GM19025 (cell line): ENCODE results near the gene PRKN.

Experiments used
- ATAC-seq: cut with Tn5 transposase; IDR thresholded peaks from one replicate; pipeline ENCODE4 v1.9.1; 2021; ENCODE audit warnings: mild to moderate bottlenecking, low read depth, moderate library complexity; ENCODE audit not compliant: unreplicated experiment

Gene PRKN

GRCh38 chr6:161618831-161619454 is 1108.6 kb downstream of the PRKN start:
- no peak for ATAC-seq

- no peak for ATAC-seq
These were observed 1113.9 kb downstream of the PRKN start for GRCh38 chr6:161613711-161614110.

- ATAC-seq: no peak
These were observed 1118.8 kb downstream of the PRKN start for GRCh38 chr6:161608771-161609170.

DNA sequence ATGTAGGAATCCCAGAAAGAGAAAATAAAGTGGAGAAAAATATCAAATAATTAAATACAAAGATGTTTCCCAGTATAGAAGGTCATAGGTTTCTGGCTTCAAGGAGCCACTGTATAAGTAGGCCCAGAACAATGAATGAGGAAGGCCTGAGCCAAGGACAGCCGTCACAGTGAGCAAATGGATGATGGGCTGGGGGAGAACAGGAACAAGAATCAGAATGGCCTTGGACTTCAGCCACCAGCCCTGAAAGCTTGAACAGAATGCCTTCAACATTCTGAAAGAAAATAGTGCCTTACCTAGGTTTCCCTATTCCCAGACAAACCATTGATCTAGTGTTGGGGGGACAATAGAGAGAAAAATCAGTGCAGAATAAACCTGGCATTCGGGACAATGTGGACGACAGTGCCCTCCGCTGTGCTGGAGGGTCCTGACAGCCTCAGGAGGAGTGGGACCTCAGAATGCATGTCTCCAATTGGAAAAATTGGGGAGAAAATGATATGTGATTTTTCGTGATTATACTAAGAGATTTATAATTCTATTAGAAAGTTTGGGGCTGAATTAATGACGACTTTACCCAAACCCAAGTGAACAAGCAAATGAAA is 1119.8 kb downstream of the PRKN start:
- no peak for ATAC-seq

DNA sequence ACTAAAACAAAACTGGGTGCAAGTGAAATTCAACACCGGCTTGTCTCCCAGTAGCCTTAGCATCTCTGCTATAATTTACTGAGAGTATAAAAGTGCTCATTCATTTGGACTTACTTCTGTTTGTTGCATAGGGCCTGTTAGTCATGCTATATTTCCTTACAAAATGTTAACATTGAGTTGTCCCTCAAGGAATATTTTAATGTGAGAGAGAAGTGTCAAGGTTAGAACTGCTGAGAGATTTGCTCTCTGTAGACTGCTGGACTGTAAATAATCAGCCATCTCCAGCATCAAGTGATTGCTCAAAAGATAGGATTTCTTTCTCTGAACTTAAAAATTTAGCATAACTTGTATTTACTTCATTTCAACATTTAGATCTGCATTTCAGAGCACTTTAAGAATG is 1125.2 kb downstream of the PRKN start:
- ATAC-seq: no peak

DNA sequence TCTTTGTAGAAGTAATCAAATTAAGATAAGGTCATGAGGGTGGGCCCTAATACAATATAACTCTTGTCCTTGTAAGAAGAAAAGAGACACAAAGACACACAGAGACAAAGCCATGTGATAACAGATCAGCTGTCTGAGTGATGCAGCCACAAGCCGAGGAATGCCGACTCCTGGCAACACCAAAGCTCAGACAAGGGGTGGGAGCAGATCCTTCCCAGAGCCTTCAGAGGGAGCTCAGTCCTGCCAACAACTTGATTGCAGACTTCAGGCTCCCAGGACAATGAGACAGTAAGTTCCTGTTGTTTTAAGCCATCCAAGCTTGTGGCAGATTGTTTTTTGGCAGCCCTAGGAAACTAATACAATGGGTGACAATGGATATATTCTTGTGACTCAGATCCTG is 1128.7 kb downstream of the PRKN start:
- no peak for ATAC-seq

- ATAC-seq: no peak
These were observed 1130.6 kb downstream of the PRKN start for GRCh38 chr6:161596807-161597520.

- ATAC-seq: no peak
These were observed 1133.2 kb downstream of the PRKN start for GRCh38 chr6:161594412-161594811.

DNA sequence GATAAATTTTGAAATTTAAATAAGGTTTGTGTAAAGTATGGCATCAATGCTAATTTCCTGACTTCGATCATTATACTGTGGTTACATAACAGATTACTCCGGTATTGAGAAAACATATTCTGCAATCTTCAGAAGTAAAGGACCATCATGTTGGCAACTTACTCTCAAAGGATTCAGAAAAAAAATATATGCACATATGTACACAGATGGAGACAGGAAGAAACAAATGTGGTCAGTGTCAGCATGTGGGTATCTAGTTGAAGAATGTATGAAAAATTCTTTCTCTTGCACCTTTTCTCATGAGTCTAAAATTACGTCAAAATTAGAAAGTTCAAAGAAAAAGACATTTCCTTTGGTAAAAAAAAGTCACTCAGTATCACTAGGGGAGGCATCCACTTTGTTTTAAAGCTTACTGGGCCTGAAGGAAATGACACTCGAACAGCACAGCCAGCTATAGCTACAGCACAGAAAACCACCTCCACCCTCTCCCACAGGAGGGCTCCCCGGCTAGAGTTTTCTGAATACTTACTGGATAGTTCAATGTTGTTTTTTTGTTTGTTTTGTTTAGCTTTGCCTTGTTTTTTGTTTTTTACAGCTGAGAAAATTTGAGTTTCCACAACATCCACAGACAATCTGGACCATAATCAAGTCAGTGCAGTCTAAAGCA is 1136.5 kb downstream of the PRKN start:
- no peak for ATAC-seq

GRCh38 chr6:161586887-161587286 is 1140.7 kb downstream of the PRKN start:
- ATAC-seq: no peak

DNA sequence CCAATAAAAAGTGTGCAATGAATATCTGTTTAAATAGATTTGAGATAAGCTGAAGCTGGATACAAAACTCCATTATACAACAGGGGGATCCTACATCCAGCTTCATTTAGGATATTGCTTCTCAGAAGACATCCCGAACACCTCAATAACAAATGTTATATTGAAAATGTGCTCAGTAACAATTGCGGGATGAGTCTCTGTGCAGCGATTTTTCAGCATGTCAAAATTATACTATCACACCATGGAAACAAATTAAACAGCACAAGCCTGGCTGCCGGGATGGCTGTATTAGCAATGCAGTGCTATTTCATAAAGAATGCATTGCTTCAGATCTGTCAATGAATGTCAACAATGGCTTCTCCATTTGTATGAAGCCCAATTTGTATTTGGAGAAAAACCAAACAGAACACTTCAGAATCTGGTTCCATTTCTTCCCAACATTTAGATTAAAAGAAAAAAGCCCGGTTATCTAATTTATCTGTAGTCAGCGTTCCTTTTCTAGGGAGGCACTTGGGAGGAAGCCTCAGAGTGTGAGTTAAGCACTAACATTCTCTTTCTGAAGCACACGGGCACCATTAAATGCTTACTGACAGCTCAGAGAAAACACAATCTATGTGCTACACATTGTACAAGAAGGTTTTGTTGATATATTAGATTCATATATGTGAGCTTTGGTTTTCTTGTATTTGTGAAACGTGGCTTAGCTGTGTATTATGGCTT is 1142.8 kb downstream of the PRKN start:
- ATAC-seq: no peak

DNA sequence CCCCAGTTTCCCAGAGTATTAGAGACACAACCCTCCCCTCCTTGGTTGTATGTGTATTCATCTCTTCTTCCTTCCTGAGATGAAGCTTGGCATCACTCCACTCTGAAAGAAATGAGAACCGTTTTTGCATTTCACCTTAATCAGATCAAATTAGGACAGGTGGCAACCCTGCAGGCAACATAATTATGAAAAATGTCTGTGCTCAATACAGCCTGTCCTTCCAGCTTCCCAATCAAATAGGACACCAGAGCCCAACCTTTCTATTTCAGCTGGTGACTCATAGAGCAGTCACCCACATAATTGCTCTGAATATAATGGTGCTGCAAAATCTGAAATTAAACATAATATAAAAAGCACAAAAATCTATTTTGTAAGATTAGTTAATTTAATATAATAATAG is 1143.5 kb downstream of the PRKN start:
- no peak for ATAC-seq

GRCh38 chr6:161583584-161583983 is 1144.0 kb downstream of the PRKN start:
- ATAC-seq: no peak

- ATAC-seq: no peak
These were observed 1149.1 kb downstream of the PRKN start for GRCh38 chr6:161578478-161578877.

- ATAC-seq: no peak
These were observed 1151.9 kb downstream of the PRKN start for GRCh38 chr6:161575523-161576254.

DNA sequence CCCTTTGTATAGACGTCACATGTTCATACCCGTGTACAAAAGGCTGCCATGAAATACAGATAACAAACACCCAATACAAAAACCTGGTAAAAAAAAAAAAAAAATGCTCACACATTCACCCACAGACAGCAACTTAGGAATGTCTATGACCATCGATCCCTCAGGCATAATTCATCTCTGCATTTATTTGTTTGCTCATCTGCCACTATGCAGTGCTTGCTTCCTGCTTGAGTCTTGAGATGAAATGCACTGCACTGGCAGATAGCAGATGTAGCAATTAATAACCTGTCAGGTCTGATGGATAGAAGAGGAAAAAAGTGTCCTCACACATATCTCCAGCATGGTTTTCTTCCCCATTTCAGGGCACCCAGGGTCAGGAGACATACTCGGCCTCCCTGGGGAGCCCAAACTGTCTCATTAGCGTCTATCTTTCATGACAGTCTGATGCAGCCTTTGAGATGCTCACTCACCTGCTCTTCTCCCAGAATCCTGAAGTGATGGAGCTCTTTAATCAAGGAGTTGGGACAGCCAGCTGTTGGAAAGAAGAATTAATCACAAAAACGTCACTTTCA is 1158.6 kb downstream of the PRKN start:
- no peak for ATAC-seq

- ATAC-seq: no peak
These were observed 1162.6 kb downstream of the PRKN start for GRCh38 chr6:161564952-161565351.

DNA sequence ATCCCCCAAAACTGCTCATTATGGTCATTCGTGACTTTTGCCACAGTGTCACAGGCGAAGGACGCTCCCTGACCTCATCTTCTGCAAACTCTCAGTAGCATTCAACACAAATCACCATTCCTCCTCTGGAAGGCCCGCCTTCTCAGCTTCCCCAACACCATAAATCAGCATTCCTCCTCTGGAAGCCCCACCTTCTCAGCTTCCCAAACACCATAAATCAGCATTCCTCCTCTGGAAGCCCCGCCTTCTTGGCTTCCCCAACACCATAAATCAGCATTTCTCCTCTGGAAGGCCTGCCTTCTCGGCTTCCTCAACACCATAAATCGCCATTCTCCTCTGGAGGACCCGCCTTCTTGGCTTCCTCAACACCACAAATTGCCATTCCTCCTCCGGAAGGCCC is 1165.7 kb downstream of the PRKN start:
- ATAC-seq: no peak

- ATAC-seq: no peak
These were observed 1170.0 kb downstream of the PRKN start for GRCh38 chr6:161557333-161558107.
